HG02943 (cell line): Measurements from ENCODE around the gene CDH5.

ENCODE experiments used
- ATAC-seq: cut with Tn5 transposase; IDR thresholded peaks from one replicate; pipeline ENCODE4 v1.9.1; 2021; ENCODE audit warnings: mild to moderate bottlenecking, low read depth, moderate library complexity; ENCODE audit not compliant: unreplicated experiment

Gene CDH5

GRCh38 chr16:66388350-66389139 lies 22.1 kb downstream of the CDH5 start:
- no peak for ATAC-seq

- no peak for ATAC-seq
These were observed 23.0 kb downstream of the CDH5 start for GRCh38 chr16:66389256-66390176.

GRCh38 chr16:66390346-66391108 lies 24.0 kb downstream of the CDH5 start:
- ATAC-seq: no peak

DNA sequence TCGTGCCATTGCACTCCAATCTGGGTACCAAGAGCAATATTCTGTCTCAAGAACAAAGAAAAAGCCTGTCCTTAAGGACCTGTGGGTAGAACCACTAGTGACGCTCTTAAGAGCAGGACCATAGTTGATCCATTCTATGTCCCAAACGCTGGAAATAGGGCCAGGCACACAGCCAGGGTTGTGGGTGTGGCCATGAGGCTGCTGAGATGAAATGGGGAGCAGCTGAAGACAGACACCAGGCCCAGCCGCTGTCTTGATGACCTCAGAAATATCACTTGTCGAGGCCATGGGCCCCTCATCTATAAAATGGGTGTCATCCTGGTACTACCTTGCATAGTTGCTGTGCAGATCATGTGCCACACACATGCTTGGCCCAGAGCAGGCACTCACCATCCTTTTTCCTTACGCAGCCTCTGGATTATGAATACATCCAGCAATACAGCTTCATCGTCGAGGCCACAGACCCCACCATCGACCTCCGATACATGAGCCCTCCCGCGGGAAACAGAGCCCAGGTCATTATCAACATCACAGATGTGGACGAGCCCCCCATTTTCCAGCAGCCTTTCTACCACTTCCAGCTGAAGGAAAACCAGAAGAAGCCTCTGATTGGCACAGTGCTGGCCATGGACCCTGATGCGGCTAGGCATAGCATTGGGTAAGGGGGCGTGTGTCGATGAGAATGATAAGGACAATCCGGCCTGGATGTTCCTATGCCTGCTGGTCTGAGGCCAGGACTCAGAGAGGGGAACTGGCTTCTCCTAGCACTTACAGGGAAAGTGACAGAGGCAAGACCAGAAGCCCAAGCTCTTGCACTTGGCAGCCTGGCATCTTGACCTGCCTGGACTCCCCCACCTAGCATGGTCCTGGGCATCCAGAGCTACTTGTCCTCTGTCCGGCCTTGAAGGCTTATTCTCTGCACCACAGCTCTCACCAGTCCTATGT lies 25.5 kb downstream of the CDH5 start:
- ATAC-seq: no peak

GRCh38 chr16:66395806-66396555 lies 29.5 kb downstream of the CDH5 start:
- ATAC-seq: no peak

DNA sequence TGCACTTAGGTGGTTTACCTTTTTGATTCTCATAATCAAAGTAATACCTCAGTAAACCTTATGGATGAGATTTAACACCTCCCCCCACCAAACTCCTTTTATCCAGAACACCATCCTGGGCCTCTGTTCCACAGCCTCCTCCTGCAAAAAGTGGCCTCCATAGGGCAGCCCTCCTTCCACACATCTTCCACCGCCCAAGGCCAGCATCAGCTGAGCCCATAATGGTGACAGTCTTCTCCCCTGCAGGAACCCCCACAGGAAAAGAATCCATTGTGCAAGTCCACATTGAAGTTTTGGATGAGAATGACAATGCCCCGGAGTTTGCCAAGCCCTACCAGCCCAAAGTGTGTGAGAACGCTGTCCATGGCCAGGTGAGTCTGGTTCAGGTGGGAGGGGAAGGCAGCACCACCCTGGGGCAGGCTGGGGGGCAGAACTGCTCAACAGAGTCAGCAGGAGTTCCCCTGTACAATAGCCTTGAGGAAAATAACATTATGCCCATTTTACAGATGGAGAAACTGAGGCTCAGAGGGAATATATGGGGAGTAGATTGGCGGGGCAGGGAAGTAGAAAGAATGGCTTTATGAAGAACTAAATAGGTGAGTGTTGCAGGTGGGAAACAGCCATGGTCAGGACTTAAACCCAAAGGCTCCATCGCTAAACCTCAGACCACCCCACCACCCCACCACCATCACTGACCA lies 31.4 kb downstream of the CDH5 start:
- ATAC-seq: no peak

- no peak for ATAC-seq
These were observed 32.5 kb downstream of the CDH5 start for GRCh38 chr16:66399031-66399430.

DNA sequence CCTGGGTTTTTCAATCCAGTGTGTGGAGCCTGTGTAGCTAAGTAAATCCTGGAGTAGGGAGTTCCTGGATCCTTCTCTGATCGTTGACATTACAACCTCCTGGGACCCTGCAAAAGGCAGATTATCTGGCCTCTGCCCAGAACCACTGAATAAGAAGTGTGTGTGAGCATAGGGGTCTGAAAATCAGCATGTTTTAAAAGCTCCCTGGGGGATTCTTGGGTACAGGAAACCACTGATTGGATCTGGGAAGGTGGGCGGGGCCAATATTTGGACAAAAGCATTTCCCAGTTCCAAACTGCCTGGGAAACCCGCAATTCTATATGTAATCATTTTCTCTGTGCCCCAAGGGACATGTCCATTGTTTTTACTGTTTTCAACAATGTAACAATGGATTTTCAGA lies 33.4 kb downstream of the CDH5 start:
- no peak for ATAC-seq

GRCh38 chr16:66400503-66401380 lies 34.3 kb downstream of the CDH5 start:
- ATAC-seq: no peak

DNA sequence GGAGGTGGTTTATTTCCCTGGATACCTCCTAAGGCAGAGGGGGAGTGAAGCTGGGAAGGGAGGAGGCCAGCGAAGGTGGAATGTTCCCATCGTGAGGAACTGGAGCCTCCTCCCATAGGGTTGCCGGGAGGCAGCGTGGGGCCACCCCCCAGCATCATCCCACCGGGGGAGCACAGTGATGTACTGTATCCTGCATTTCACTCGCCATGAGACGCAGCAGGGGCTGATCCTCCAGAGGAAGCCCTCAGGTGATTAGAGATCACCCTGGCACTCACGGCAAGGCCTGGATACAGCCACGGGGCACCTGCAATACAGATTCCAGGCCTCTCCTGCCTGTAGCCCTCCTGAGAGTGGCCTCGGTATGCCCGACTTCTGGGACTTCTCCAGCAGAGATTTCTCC lies 35.1 kb downstream of the CDH5 start:
- ATAC-seq: no peak

- no peak for ATAC-seq
These were observed 35.7 kb downstream of the CDH5 start for GRCh38 chr16:66402166-66402565.

DNA sequence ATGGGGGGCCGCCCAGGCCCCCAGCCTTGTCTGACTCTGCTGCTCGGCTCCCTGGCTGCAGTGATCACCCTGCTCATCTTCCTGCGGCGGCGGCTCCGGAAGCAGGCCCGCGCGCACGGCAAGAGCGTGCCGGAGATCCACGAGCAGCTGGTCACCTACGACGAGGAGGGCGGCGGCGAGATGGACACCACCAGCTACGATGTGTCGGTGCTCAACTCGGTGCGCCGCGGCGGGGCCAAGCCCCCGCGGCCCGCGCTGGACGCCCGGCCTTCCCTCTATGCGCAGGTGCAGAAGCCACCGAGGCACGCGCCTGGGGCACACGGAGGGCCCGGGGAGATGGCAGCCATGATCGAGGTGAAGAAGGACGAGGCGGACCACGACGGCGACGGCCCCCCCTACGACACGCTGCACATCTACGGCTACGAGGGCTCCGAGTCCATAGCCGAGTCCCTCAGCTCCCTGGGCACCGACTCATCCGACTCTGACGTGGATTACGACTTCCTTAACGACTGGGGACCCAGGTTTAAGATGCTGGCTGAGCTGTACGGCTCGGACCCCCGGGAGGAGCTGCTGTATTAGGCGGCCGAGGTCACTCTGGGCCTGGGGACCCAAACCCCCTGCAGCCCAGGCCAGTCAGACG lies 36.2 kb downstream of the CDH5 start:
- no peak for ATAC-seq

DNA sequence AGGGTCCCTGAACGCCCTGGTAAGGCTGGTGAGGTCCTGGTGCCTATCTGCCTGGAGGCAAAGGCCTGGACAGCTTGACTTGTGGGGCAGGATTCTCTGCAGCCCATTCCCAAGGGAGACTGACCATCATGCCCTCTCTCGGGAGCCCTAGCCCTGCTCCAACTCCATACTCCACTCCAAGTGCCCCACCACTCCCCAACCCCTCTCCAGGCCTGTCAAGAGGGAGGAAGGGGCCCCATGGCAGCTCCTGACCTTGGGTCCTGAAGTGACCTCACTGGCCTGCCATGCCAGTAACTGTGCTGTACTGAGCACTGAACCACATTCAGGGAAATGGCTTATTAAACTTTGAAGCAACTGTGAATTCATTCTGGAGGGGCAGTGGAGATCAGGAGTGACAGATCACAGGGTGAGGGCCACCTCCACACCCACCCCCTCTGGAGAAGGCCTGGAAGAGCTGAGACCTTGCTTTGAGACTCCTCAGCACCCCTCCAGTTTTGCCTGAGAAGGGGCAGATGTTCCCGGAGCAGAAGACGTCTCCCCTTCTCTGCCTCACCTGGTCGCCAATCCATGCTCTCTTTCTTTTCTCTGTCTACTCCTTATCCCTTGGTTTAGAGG lies 37.1 kb downstream of the CDH5 start:
- ATAC-seq: no peak

DNA sequence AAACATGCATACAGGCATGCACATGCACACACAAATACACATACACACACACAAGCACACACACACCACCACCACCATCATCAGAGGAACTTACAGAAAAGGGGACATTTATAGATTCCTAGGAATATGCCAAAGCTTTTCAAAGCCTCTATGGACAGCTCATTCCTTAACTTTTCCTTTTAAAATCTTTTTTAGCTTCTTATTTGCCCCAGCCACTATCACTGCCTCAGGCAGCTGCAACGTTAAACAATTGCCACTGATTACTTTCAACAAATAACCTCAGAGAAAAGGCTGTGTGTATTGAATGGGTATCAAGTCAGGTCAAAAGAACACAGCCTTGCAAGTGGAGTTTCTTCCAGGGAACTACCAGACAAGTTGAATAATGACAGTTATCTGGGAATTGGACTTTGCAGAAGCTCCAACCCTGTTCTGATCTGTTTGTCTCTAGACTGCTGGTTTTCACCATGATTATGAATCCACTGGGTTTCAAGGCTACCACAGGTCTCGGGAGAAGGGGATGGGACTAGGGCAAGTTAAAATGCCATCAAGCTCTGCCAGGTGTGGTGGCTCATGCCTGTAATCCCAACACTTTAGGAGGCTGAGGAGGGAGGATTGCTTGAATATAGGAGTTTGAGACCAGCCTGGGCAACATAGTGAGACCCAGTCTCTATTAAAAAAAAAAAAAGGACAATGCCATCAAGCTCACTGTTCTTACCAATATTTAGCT lies 38.7 kb downstream of the CDH5 start:
- ATAC-seq: no peak

DNA sequence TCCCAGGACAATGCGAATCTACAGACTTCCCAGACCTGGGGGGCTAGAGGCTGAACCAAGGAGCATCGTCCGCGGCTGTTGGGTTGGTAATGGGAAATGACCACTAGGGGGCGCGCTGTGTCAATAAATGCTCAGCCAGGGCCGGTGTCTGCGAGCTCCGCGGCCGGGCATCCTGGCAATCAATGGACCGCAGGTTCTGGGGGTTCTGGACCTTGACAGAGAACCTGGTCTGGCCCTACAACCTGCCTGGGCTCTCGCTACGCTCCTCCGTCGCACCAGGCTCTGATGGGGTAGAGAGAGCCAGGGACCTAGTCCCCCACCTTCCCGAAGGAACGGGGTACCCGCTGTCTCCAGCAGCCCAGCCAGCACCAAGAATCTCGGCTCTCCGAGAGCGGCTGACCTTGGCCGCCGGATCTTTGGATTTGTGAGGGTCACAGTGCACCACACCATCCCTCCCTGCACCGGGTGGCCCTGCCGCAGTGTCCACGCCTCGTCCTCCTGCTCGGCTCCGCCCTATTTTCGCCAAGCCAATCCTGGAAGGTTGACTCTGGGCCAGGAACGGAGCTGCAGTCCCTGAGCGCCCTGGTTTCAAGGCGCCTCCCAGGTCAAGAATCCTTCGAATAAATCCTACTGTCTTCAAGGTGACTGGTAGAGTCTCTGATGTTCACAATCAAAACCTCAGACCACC lies 40.2 kb downstream of the CDH5 start:
- no peak for ATAC-seq
